Activated CD8-positive, alpha-beta T cell treated with anti-CD3 and anti-CD28 coated beads for 36 hours (primary cell): ENCODE results near the gene ZNF48. TPM values are rescaled to one million over a fixed set of nuclear protein-coding genes. Genes with fewer than 3 reads are reported as not detected.
A peak's percentile ranks its signal among the peaks of the same experiment; 100 is the strongest.

Experiments used
- ATAC-seq: fragments of 200-7000 bp; cut with Tn5 transposase; one replicate; pipeline ENCODE4 v1.10.0; 2021; ENCODE audit warnings: mild to moderate bottlenecking, moderate library complexity
- CTCF ChIA-PET: fragments of 350-600 bp; sonication (Branson Sonifier 250); formaldehyde crosslinking; loops from one replicate; lab custom pipeline; 2021; ENCODE audit warnings: antibody characterized with exemption; lab: Charles Lee
- POLR2A ChIA-PET: fragments of 350-600 bp; sonication (Branson Sonifier 250); formaldehyde crosslinking; loops from one replicate; lab custom pipeline; 2021; ENCODE audit warnings: antibody characterized with exemption; lab: Charles Lee
- DNase-seq: peaks from one replicate; pipeline ENCODE4 v3.0.0-alpha.2; 2020
- H3K27ac Mint-ChIP-seq: one replicate; pipeline ENCODE4 v1.8.0; 2021; ENCODE audit warnings: mild to moderate bottlenecking, mixed read lengths
- H3K27me3 Mint-ChIP-seq: one replicate; pipeline ENCODE4 v1.8.0; 2021; ENCODE audit warnings: mixed read lengths
- H3K36me3 Mint-ChIP-seq: one replicate; pipeline ENCODE4 v1.8.0; 2021; ENCODE audit warnings: low read depth, mixed read lengths
- H3K4me1 Mint-ChIP-seq: one replicate; pipeline ENCODE4 v1.8.0; 2021; ENCODE audit warnings: low read depth, mixed read lengths
- H3K4me3 Mint-ChIP-seq: one replicate; pipeline ENCODE4 v1.8.0; 2021; ENCODE audit warnings: mild to moderate bottlenecking, moderate library complexity, mixed read lengths
- H3K9me3 Mint-ChIP-seq: one replicate; pipeline ENCODE4 v1.8.0; 2021; ENCODE audit warnings: mixed read lengths
- CTCF ChIP-seq: fragments of 200-600 bp; IDR thresholded peaks from one replicate; pipeline ENCODE4 v1.8.0; 2022; ENCODE audit warnings: antibody characterized with exemption, mild to moderate bottlenecking
- intact Hi-C: fragments of 100-400 bp; cut with micrococcal nuclease; formaldehyde crosslinking; loops from one replicate; pipeline ENCODE4 v1.10.0; 2022
- total RNA-seq, 2 experiments: library from RNA; stranded (reverse); gene quantifications; one replicate each; pipeline ENCODE4 v1.2.3, GENCODE V29; 2021

Gene ZNF48
- total RNA-seq, 2 experiments from 2014 or later, result 10.4 to 10.9 TPM

GRCh38 chr16:30353438-30354129, 41.6 kb upstream of the ZNF48 start:
- Mint-ChIP-seq H3K27me3 (no peaks in the 10 kb centered on the region), H3K9me3 (no peaks in the 10 kb centered on the region), H3K4me1 (peaks cover 60% of the 10 kb centered on the region), H3K36me3 (peaks cover 41% of the 10 kb centered on the region), H3K4me3 (peak overlapping the region; percentile 97), H3K27ac (no peak overlapping the region)
- ATAC-seq (no peak), DNase-seq (no peak)
- ChIA-PET POLR2A (interaction anchor here (0.9 to 9.7 kb wide), 7 partner anchors 7 to 219 kb away, joined by 3 to 73 read pairs (median 6); partner anchors contain the start of gene TBC1D10B), CTCF (interaction anchor here (1.8 to 2.0 kb wide), 3 partner anchors 13 to 56 kb away, joined by 5 to 8 read pairs (median 5); partner anchors contain the start of gene ZNF771)
- no peak for TF ChIP-seq CTCF
- intact Hi-C loops, result no loop called here

GRCh38 chr16:30354423-30355143, 40.6 kb upstream of the ZNF48 start:
- Mint-ChIP-seq H3K27me3 (no peaks in the 10 kb centered on the region), H3K4me1 (peaks cover 56% of the 10 kb centered on the region), H3K9me3 (no peaks in the 10 kb centered on the region), H3K4me3 (peak overlapping the region; percentile 97), H3K27ac (peak overlapping the region; percentile 93), H3K36me3 (peaks cover 37% of the 10 kb centered on the region)
- TF ChIP-seq CTCF, result no peak
- peak; percentile 51 for DNase-seq
- ATAC-seq, result peak; percentile 38
- ChIA-PET POLR2A (interaction anchor here (0.6 to 9.7 kb wide), 11 partner anchors 8 to 218 kb away, joined by 3 to 73 read pairs (median 5); partner anchors contain the start of genes SEPTIN1, TBC1D10B and ZNF771), CTCF (interaction anchor here (0.9 to 2.0 kb wide), 5 partner anchors 10 to 55 kb away, joined by 3 to 8 read pairs (median 5); partner anchors contain the start of genes SEPTIN1 and ZNF771)
- intact Hi-C loops, result no loop called here

- DNase-seq (peak; percentile 93), ATAC-seq (peak; percentile 82)
- H3K27me3 Mint-ChIP-seq, result no peaks in the 10 kb centered on the region
- intact Hi-C loops, result no loop called here
- H3K27ac Mint-ChIP-seq, result peak within 1 kb of the TSS; percentile 93
- no peak for TF ChIP-seq CTCF
- H3K4me1 Mint-ChIP-seq, result peaks cover 49% of the 10 kb centered on the region
- POLR2A ChIA-PET, result interaction anchor here (0.6 to 9.7 kb wide), 14 partner anchors 8 to 339 kb away, joined by 3 to 73 read pairs (median 4); partner anchors contain the start of genes SEPTIN1, TBC1D10B and ZNF771
- CTCF ChIA-PET, result interaction anchor here (0.9 to 2.2 kb wide), 5 partner anchors 9 to 260 kb away, joined by 3 to 8 read pairs (median 5); partner anchors contain the start of genes SEPTIN1 and ZNF771
- H3K4me3 Mint-ChIP-seq, result peak within 1 kb of the TSS; percentile 97
- H3K36me3 Mint-ChIP-seq, result peaks cover 31% of the 10 kb centered on the region
- H3K9me3 Mint-ChIP-seq, result no peaks in the 10 kb centered on the region
These were observed 39.9 kb upstream of the ZNF48 start, which contains the start of gene CD2BP2 for GRCh38 chr16:30355144-30355953. Gene CD2BP2 (minus strand): TSS chr16:30355308. CDS start chr16:30354681, 627 bp downstream.

- peaks cover 43% of the 10 kb centered on the region for H3K4me1 Mint-ChIP-seq
- POLR2A ChIA-PET, result interaction anchor here (0.6 to 9.7 kb wide), 10 partner anchors 8 to 339 kb away, joined by 3 to 73 read pairs (median 4); partner anchors contain the start of genes SEPTIN1, TBC1D10B, ZNF48 and ZNF771
- H3K36me3 Mint-ChIP-seq, result peaks cover 28% of the 10 kb centered on the region
- no peaks in the 10 kb centered on the region for H3K9me3 Mint-ChIP-seq
- peak overlapping the region; percentile 93 for H3K27ac Mint-ChIP-seq
- ATAC-seq (peak; percentile 3), DNase-seq (no peak)
- no peaks in the 10 kb centered on the region for H3K27me3 Mint-ChIP-seq
- intact Hi-C loops, result no loop called here
- H3K4me3 Mint-ChIP-seq, result peak overlapping the region; percentile 97
- CTCF ChIA-PET, result interaction anchor here (0.8 to 2.2 kb wide), 4 partner anchors 9 to 259 kb away, joined by 3 to 6 read pairs (median 4); partner anchors contain the start of gene TBC1D10B
- TF ChIP-seq CTCF, result no peak
These were observed 39.3 kb upstream of the ZNF48 start for GRCh38 chr16:30355954-30356308.
